Left ventricle myocardium inferior (tissue), 1 donor: ENCODE results near the gene TBC1D30. TPM values are rescaled to one million over a fixed set of nuclear protein-coding genes. Genes with fewer than 3 reads are reported as not detected.

Source experiments
- DNase-seq: peaks from one replicate; pipeline ENCODE4 v3.0.0-alpha.2; 2020
- H3K27ac ChIP-seq: fragments of 200-600 bp; replicated peaks from 2 replicates; pipeline ENCODE4 v1.8.0; 2021
- H3K27me3 ChIP-seq: fragments of 200-600 bp; 2 replicates; pipeline ENCODE4 v1.8.0; 2021; ENCODE audit warnings: low read depth
- H3K36me3 ChIP-seq: fragments of 200-600 bp; 2 replicates; pipeline ENCODE4 v1.8.0; 2021
- H3K4me1 ChIP-seq: fragments of 200-600 bp; 2 replicates; pipeline ENCODE4 v1.8.0; 2021
- H3K4me3 ChIP-seq: fragments of 200-600 bp; 2 replicates; pipeline ENCODE4 v1.8.0; 2021; ENCODE audit warnings: mild to moderate bottlenecking, moderate library complexity
- H3K9me3 ChIP-seq: fragments of 200-600 bp; replicated peaks from 2 replicates; pipeline ENCODE4 v1.8.0; 2021
- intact Hi-C: fragments of 100-400 bp; cut with micrococcal nuclease; formaldehyde crosslinking; loops from one replicate; pipeline ENCODE4 v1.11.0; 2022
- total RNA-seq: library from RNA; stranded (reverse); fragmentation: NEBNext Ultra II Directional; extraction: Animal tissue kit (Norgen Biotek cat#: 25700); gene quantifications from one replicate; pipeline ENCODE4 v1.2.1, GENCODE V29; 2021
- TF ChIP-seq, protein P1 (sequence below): fragments of 200-600 bp; IDR thresholded peaks from 2 replicates; pipeline ENCODE4 v1.8.0; 2021; ENCODE audit warnings: antibody characterized with exemption, mild to moderate bottlenecking, borderline replicate concordance
- donor health status: DM: no; HTN: yes; CAD: no; lungs with severe emphysema.

Gene TBC1D30
- total RNA-seq, 1 donor from 2014 or later: 0.77 TPM

DNA sequence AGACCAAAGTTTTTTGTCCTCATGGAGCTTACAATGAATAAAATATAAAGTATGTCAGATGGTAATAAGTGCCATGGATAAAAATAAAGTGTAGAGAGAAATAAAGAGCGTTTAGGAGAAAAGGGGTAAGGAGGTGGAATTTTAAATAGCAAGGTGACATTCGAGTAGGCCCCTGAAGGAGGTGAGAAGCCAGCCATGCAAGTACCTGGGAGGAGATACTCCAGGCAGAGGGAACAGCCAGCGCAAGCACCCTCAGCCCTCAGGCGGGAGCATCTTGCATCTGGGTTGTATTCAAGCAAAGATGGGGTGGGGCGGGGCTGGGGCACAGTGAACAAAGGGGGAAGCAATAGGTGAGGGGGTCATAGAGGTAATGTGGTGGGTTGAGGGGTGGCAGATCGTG lies 4.3 kb downstream of the TBC1D30 start:
- Histone ChIP-seq H3K4me1 (peaks cover 28% of the 10 kb centered on the region), H3K27ac (no peak overlapping the region), H3K9me3 (peaks cover 11% of the 10 kb centered on the region), H3K4me3 (no peak overlapping the region), H3K27me3 (peaks cover 72% of the 10 kb centered on the region), H3K36me3 (peaks cover 6% of the 10 kb centered on the region)
- TF ChIP-seq, protein P1, sequence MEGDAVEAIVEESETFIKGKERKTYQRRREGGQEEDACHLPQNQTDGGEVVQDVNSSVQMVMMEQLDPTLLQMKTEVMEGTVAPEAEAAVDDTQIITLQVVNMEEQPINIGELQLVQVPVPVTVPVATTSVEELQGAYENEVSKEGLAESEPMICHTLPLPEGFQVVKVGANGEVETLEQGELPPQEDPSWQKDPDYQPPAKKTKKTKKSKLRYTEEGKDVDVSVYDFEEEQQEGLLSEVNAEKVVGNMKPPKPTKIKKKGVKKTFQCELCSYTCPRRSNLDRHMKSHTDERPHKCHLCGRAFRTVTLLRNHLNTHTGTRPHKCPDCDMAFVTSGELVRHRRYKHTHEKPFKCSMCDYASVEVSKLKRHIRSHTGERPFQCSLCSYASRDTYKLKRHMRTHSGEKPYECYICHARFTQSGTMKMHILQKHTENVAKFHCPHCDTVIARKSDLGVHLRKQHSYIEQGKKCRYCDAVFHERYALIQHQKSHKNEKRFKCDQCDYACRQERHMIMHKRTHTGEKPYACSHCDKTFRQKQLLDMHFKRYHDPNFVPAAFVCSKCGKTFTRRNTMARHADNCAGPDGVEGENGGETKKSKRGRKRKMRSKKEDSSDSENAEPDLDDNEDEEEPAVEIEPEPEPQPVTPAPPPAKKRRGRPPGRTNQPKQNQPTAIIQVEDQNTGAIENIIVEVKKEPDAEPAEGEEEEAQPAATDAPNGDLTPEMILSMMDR: no peak
- intact Hi-C loops: no loop called here
- DNase-seq: no peak

DNA sequence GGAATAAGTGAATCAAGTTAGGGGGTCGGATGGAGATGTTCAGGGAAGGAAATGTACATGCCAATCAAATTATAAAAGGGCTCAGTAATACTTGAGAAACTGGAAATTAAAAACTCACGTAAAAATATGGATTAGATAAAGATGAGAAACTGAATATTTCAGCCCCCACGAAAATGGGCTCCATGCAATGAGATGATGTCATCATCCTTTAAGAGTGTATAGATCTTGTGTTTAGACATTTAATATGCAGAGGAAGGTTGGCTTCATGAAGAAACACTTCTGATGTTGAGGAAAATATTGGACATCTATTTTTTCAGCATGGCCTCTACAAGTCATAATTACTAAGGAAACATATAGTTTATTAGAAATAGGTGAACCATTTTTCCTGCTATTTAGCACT lies 9.5 kb downstream of the TBC1D30 start:
- intact Hi-C loops: no loop called here
- Histone ChIP-seq H3K27me3 (peaks cover 19% of the 10 kb centered on the region), H3K36me3 (peaks cover 6% of the 10 kb centered on the region), H3K27ac (no peak overlapping the region), H3K4me3 (no peak overlapping the region), H3K9me3 (peaks cover 11% of the 10 kb centered on the region), H3K4me1 (no peaks in the 10 kb centered on the region)
- TF ChIP-seq, protein P1: no peak
- no peak for DNase-seq

DNA sequence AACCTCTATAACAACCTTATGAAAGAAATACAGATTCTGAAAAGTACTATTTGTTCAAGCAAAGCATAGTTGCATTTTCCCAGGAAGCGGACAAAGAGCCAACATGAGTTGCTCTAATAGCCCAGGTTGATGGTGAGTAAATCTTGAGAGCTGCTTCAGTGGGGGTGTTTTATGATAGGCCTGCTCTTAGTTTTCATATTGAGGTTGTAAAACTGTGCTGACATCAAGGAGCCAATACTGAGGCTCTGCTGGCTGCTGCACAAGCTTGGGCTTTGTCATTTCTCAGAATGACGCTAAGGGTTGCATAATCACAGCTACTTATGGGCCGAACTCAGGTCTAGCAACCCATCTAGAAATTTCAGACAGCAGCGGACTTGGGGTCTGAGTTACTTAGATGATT lies 11.5 kb downstream of the TBC1D30 start:
- Histone ChIP-seq H3K4me3 (no peak overlapping the region), H3K36me3 (peaks cover 6% of the 10 kb centered on the region), H3K9me3 (peaks cover 11% of the 10 kb centered on the region), H3K27ac (no peak overlapping the region), H3K4me1 (no peaks in the 10 kb centered on the region), H3K27me3 (no peaks in the 10 kb centered on the region)
- intact Hi-C loops: no loop called here
- no peak for DNase-seq
- TF ChIP-seq, protein P1: no peak

DNA sequence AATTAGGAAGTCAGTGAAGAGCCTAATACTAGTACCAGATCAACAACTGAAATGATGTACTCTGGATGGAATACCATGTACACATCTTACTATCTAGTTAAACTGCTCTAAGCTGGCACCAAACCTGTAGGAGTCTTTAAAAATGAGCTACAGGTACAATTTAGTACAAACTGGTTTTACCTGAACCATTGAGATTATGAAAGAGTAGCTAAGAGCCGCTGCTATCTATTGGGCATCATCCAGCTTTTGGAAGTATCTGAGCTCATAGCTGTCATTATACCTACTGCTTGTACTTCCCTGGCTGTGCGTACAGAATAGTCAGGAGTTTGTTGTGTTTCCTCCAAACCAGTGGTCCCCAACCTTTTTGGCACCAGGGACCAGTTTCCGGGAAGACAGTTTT lies 12.4 kb downstream of the TBC1D30 start:
- H3K27ac ChIP-seq: no peak overlapping the region
- no peak overlapping the region for H3K4me3 ChIP-seq
- peaks cover 6% of the 10 kb centered on the region for H3K36me3 ChIP-seq
- no peaks in the 10 kb centered on the region for H3K27me3 ChIP-seq
- intact Hi-C loops: no loop called here
- H3K9me3 ChIP-seq: peaks cover 11% of the 10 kb centered on the region
- H3K4me1 ChIP-seq: no peaks in the 10 kb centered on the region
- DNase-seq: no peak
- TF ChIP-seq, protein P1: no peak

DNA sequence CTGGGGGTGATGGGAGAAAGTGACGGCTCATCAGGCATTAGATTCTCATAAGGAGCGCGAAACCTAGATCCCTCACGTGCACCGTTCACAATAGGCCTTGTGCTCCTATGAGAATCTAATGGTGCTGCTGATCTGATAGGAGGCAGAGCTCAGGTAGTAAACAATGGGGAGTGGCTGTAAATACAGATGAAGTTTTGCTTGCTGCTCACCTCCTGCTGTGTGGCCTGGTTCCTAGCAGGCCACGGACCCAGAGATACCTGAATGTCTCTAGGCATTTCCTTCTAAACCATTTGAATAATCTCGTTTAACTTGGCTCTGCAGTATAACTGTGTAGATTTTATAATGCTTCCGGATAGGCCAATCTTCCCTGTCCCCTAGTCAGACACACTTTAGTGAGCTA lies 13.0 kb downstream of the TBC1D30 start:
- intact Hi-C loops: no loop called here
- peaks cover 6% of the 10 kb centered on the region for H3K9me3 ChIP-seq
- H3K4me1 ChIP-seq: no peaks in the 10 kb centered on the region
- no peak overlapping the region for H3K27ac ChIP-seq
- H3K36me3 ChIP-seq: peaks cover 1% of the 10 kb centered on the region
- TF ChIP-seq, protein P1: no peak
- H3K27me3 ChIP-seq: no peaks in the 10 kb centered on the region
- no peak for DNase-seq
- H3K4me3 ChIP-seq: no peak overlapping the region

DNA sequence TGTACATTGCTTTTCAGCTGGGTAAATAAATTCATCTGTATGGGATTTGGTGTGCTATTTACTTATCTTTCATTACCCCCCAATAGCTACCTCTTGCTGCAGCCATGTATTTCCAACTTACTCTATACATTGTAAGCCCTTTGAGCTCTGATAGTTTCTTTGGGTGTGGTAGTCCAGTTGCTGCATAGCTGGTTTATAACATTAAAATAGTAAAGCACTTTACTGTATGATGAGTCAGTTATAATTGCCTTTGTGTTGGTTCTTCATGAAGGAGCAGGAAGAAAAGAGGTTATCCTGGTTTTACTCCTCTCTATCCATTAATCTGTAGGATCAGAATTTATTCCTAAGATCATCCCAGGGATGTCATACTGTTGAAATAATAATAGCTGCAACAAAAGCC lies 15.7 kb downstream of the TBC1D30 start:
- Histone ChIP-seq H3K27ac (no peak overlapping the region), H3K9me3 (no peaks in the 10 kb centered on the region), H3K36me3 (no peaks in the 10 kb centered on the region), H3K4me1 (no peaks in the 10 kb centered on the region), H3K4me3 (no peak overlapping the region), H3K27me3 (no peaks in the 10 kb centered on the region)
- TF ChIP-seq, protein P1: no peak
- DNase-seq: no peak
- intact Hi-C loops: no loop called here
